ENCODE measurements around the gene ALOX15.

Gene ALOX15

GRCh38 chr17:4607261-4607741, 34.2 kb downstream of the ALOX15 start:
- TF ChIP-seq CTCF (IDR thresholded peaks at IDR 0.05), result no peak

GRCh38 chr17:4605826-4606225, 35.7 kb downstream of the ALOX15 start:
- TF ChIP-seq CTCF (IDR thresholded peaks at IDR 0.05), result no peak

- no peak for TF ChIP-seq CTCF (IDR thresholded peaks at IDR 0.05)
These were observed 37.3 kb downstream of the ALOX15 start for GRCh38 chr17:4604111-4604644.

- no peak for TF ChIP-seq CTCF (IDR thresholded peaks at IDR 0.05)
These were observed 39.4 kb downstream of the ALOX15 start for GRCh38 chr17:4602041-4602440.

GRCh38 chr17:4601326-4601725, 40.2 kb downstream of the ALOX15 start:
- TF ChIP-seq CTCF (IDR thresholded peaks at IDR 0.05), result no peak

GRCh38 chr17:4600563-4600962, 40.9 kb downstream of the ALOX15 start:
- TF ChIP-seq CTCF (IDR thresholded peaks at IDR 0.05), result no peak

- TF ChIP-seq CTCF (IDR thresholded peaks at IDR 0.05), result no peak
These were observed 41.8 kb downstream of the ALOX15 start for GRCh38 chr17:4599505-4600281.
